HCEC 1CT (cell line): ENCODE measurements around the gene YAP1.

Experiments
- DNase-seq: peaks from one replicate; pipeline ENCODE4 v3.0.0-alpha.2; 2017

YAP1 gene

GRCh38 chr11:102117472-102118113, 7.3 kb downstream of the YAP1 start:
- peak; percentile 60 for DNase-seq

- DNase-seq = no peak
These were observed 8.7 kb downstream of the YAP1 start for GRCh38 chr11:102118937-102119336.

- DNase-seq = no peak
These were observed 9.8 kb downstream of the YAP1 start for GRCh38 chr11:102119997-102120396.

- no peak for DNase-seq
These were observed 10.3 kb downstream of the YAP1 start for GRCh38 chr11:102120437-102120973.

- no peak for DNase-seq
These were observed 11.1 kb downstream of the YAP1 start for GRCh38 chr11:102121329-102121728.

- DNase-seq = no peak
These were observed 24.4 kb downstream of the YAP1 start for GRCh38 chr11:102134597-102134996.

GRCh38 chr11:102135256-102135655, 25.0 kb downstream of the YAP1 start:
- no peak for DNase-seq

GRCh38 chr11:102138223-102138622, 28.0 kb downstream of the YAP1 start:
- no peak for DNase-seq

- DNase-seq = peak; percentile 91
These were observed 28.4 kb downstream of the YAP1 start for GRCh38 chr11:102138670-102139069.

GRCh38 chr11:102139081-102139498, 28.8 kb downstream of the YAP1 start:
- peak; percentile 89 for DNase-seq

- no peak for DNase-seq
These were observed 32.1 kb downstream of the YAP1 start for GRCh38 chr11:102142333-102142732.

- no peak for DNase-seq
These were observed 33.6 kb downstream of the YAP1 start for GRCh38 chr11:102143867-102144266.

- peak; percentile 82 for DNase-seq
These were observed 34.4 kb downstream of the YAP1 start for GRCh38 chr11:102144357-102145355.

- DNase-seq = peak; percentile 40
These were observed 36.8 kb downstream of the YAP1 start for GRCh38 chr11:102147015-102147414.

- no peak for DNase-seq
These were observed 37.4 kb downstream of the YAP1 start for GRCh38 chr11:102147632-102148031.

- no peak for DNase-seq
These were observed 37.8 kb downstream of the YAP1 start for GRCh38 chr11:102148059-102148458.

GRCh38 chr11:102151784-102152525, 41.7 kb downstream of the YAP1 start:
- no peak for DNase-seq

- no peak for DNase-seq
These were observed 42.8 kb downstream of the YAP1 start for GRCh38 chr11:102153082-102153481.

- DNase-seq = peak; percentile 32
These were observed 44.6 kb downstream of the YAP1 start for GRCh38 chr11:102154806-102155205.

GRCh38 chr11:102155676-102156075, 45.4 kb downstream of the YAP1 start:
- DNase-seq = peak; percentile 39

- peak; percentile 59 for DNase-seq
These were observed 47.0 kb downstream of the YAP1 start for GRCh38 chr11:102157219-102157618.

- no peak for DNase-seq
These were observed 48.0 kb downstream of the YAP1 start for GRCh38 chr11:102158164-102158735.

GRCh38 chr11:102163368-102163767, 53.1 kb downstream of the YAP1 start:
- DNase-seq = no peak
